Endometrium (tissue), 2 donors: ENCODE data around the gene CEP250.
"Not testable (repeated sequence)": the region's sequence is repeated elsewhere in the genome, so short reads cannot be mapped to it uniquely, and the experiment has no call there.

Experiments
- FAIRE-seq: peaks from 2 replicates; lab custom pipeline; 2012; peaks lifted over from hg19 to GRCh38; lab: Jason Lieb, UNC
- donor health status: control.
- donor health status: control.

CEP250 gene

GRCh38 chr20:35529552-35529951, 74.2 kb downstream of the CEP250 start, which contains the start of gene C20orf173:
Gene C20orf173, minus strand, starts transcription at chr20:35529652. Its CDS starts 279 bp downstream, at chr20:35529373.
- FAIRE-seq, result no peak

DNA sequence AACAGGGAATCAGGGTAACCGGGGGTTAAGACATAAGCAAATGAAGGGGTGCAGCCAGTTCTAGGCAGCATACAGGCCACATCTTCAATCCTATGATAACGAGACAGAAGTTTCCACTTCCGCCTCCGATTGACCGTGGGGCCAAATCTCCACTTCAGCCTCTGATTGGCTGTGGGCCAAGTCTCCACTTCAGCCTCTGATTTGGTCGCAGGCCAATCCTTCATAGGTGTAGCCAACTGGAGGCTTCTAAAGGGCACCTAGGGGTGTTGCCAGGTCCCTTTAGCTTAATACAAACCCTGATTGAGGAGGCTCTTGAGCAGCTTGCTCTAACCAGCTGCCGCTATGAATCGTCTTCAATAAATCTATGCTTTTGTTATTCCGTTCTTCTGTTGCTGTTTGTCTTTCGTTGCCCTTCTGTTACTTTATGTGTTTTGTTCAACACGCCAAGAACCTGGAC, 84.4 kb downstream of the CEP250 start:
- no peak for FAIRE-seq

DNA sequence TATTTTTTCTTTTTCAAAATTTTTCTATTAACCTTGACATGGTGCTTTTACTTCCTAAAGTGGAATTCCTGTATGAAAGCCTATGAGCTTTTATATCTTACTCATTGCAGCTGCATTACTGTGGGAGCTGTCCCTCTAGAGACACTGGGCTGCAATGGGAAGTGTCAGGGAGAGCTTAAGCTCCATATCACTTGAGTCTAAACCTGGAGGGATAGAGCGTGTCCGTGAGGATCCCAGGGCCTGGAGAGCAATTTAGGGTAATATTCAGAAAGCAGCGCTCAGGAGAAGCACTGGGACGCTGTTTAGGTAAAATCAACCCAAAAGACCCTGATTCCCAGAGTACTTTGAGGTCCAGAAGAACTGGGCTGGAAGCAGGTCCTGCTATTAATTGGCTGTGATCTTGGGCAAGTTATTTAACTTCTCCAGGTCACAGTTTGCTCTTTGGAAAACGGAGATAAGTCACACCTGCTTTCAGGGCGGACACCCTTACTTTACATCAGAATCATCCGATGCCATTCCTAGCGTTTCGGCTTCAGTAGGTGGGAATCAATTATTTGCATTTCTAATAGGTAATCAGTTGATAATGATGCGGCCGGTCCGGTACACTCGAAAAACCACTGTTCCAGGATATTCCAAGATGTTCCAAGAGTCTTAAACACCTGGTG, 85.9 kb downstream of the CEP250 start:
- no peak for FAIRE-seq

GRCh38 chr20:35541783-35542662, 86.6 kb downstream of the CEP250 start, which contains the start of gene ERGIC3:
Gene ERGIC3, plus strand, starts transcription at chr20:35542078. Its CDS starts 20 bp downstream, at chr20:35542098.
- FAIRE-seq, result peak; percentile 70

DNA sequence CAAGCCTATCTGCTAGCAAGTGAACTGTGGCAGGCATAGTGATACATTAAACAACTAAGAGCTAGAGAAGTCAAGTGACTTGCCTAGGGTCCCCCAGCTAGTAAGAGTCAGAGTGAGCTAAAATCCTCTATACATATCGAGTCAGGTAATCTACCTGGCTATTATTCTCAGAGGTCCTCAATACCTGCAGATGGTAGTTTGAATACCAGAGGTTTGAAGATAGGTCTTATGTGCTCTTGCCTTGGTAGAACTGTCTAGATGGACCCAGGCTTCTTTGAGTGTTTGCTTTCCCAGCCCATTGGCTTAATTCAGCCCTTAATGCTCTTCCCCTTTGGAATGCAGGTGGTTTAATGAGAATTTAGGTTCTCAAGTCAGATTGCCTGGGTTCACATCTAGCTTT, 87.6 kb downstream of the CEP250 start:
- no peak for FAIRE-seq

GRCh38 chr20:35544436-35544835, 89.0 kb downstream of the CEP250 start:
- no peak for FAIRE-seq

DNA sequence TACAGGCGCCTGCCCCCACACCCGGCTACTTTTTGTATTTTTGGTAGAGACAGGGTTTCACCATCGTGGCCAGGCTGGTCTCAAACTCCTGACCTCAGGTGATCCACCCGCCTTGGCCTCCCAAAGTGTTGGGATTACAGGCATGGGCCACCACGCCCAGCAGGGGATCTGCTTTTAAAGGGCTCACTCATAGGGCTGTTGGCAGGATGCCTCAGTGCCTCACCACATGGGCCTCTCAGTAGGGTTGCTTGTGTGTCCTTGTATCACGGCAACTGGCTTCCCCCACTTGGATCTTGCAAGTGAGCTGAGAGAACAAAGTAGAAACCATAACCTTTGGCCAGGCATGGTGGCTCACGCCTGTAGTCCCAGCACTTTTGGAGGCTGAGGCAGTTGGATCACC, 89.5 kb downstream of the CEP250 start:
- not testable (repeated sequence) for FAIRE-seq

- FAIRE-seq, result no peak
These were observed 90.7 kb downstream of the CEP250 start for GRCh38 chr20:35546127-35546526.

DNA sequence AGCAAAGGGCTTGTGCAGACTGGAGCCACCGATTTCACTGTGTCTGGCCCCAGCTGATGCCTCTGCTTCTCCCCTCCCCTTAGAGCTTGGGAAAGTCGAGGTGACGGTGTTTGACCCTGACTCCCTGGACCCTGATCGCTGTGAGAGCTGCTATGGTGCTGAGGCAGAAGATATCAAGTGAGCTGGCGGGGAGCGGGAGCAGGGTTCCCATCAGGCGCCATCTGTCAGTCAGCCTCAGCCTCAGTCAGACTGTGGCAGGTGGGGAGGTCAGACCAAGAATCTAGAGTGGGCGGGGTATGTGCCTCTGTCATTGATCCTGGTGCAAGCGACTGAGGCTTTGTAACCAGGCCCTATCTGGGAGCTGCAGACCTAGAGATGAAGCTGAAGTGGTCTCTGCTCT, 91.9 kb downstream of the CEP250 start:
- FAIRE-seq, result no peak

- no peak for FAIRE-seq
These were observed 96.1 kb downstream of the CEP250 start for GRCh38 chr20:35551503-35551902.

DNA sequence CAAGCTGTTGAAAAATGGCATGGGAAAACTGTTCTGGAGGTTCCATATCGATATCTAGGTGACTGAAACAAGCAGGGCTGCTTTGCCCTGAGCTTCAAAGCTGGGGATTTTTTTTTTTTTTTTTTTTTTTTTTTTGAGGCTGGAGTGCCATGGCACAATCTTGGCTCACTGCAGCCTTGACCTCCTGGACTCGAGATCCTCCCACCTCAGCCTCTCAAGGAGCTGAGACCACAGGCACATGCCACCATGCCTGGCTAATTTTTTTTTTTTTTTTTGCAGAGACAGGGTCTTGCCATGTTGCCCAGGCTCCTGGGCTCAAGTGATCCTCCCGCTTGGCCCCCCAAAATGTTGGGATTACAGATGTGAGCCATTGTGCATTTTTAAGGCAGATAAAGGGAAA, 97.5 kb downstream of the CEP250 start:
- FAIRE-seq, result no peak

DNA sequence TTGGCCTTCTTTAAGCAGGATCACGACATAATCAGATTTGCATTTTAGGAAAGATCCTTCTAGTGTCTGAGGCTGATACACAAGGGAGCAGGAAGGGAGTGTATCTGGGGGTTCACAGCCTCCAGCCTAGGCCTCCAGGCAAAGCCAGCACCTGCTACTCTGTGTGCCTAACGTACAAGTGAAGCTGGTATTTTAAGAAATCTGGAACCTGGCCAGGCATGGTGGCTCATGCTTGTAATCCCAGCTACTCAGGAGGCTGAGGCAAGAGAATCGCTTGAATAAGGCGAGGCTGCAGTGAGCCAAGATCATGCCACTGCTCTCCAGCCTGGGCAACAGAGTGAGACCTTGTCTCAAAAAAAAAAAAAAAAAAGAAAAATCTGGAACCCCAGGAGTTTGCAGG, 100.1 kb downstream of the CEP250 start:
- FAIRE-seq, result not testable (repeated sequence)

DNA sequence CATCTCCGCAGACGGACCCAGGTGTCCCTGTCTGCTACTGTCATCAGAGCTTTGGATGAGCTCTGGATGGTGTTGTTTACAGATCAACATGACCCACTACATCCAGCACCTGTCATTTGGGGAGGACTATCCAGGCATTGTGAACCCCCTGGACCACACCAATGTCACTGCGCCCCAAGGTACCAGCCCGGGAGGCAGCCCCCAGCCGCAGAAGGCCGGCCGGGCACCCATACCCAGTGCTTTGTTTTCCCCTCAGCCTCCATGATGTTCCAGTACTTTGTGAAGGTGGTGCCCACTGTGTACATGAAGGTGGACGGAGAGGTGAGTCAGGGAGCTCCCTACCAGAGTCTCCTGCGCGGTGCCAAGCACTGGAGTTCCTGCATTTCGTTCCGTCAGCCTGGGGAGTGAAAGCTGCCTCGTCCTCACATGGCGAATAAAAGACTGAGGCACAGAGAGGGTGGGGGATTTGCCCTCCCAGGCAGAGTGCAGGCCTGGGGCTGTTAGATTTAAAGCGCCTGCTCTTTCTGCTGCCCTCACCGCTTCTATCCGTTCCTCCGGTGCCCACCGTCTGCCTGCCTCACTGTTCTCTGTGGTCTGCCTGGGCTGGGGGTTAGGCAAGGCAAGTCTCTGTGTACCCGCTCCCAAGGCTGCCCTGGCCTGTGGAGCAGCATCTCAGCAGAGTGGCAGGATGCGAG, 100.7 kb downstream of the CEP250 start:
- no peak for FAIRE-seq

GRCh38 chr20:35556871-35557270, 101.5 kb downstream of the CEP250 start:
- no peak for FAIRE-seq

GRCh38 chr20:35558451-35558850, 103.1 kb downstream of the CEP250 start:
- FAIRE-seq, result no peak

DNA sequence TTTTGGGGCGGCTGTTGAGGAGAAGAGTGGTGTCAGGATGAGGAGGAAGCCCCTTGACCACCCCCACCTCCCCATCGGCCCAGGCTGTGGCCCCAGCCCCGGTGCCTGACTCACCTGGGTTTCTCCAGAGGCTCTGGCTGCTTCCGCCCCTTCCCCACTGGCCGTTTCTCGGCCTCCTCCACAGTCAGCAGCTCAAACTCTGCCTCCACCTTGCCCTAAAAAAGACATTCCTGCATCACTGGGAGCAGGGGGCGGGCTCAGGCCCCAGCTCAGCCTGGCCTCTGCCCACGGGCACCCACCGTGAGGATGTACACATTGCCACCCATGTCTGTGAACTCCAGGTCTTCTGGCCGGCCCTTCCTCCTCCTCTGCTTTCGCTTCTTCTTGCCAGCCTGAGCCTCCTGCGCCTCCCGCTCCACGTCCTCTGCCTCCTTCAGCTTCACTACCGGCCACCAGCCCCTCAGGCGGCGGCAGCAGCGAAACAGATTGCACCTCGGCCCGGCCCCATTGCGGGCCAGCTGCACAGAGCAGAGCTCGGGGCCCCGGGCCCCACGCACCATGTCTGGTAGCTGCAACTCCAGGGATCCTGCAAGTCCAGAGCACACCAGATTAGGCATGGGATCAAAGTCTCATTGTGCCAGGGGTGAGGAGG, 103.8 kb downstream of the CEP250 start:
- FAIRE-seq, result no peak

- FAIRE-seq, result no peak
These were observed 104.7 kb downstream of the CEP250 start for GRCh38 chr20:35560105-35560511.

DNA sequence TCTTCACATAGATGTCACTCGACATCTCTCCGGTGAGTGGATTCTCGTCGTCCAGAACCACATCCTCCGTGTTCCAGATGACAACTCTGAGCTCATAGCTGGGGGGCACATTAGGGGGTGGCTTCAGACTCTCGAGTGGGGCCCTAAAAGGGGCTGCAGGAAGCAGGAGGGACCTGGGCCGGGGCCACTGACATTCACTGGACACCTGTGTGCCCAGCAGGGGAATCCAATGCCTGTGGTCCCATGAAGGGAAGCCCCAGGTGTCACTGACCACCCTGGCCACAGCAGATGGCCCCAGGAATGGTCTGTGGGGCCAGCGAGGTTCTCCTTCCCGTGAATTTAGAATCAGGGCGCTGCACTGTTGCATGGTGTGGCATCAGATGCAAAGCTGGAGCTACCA, 105.1 kb downstream of the CEP250 start:
- no peak for FAIRE-seq

GRCh38 chr20:35561268-35561667, 105.9 kb downstream of the CEP250 start:
- FAIRE-seq, result no peak

- no peak for FAIRE-seq
These were observed 106.3 kb downstream of the CEP250 start for GRCh38 chr20:35561671-35562070.

DNA sequence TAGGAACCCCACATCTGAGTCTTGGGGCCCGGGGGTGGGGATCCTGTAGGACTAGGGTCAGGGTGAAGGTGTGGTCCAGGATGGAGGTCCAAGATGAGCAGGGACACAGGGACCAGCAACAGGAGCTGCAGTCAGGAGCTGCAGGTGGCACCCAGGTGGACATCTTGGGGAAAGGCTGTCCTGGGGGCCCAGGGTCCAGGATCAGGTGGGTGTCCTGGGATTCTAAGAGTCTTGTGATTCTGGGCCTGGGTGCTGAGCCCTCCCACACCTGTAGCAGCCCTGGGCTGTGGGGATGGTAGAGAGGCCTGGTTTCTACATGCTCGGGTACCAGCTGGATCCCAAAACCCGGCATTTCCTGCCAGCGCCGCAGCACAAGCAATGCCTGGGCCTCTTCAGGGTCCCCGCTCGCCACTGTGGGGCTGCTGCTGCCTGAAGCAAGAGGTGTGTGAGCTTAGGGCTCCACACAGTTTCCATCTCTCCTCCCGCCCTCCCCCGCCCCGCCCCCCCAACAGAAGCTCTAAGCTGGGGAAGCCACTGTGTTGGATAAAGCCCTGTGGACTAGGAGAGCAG, 107.2 kb downstream of the CEP250 start:
- no peak for FAIRE-seq

- no peak for FAIRE-seq
These were observed 108.4 kb downstream of the CEP250 start for GRCh38 chr20:35563834-35564233.
